MCF 10A (cell line): ENCODE data around the gene SENP6. TPM values are rescaled to one million over a fixed set of nuclear protein-coding genes. Genes with fewer than 3 reads are reported as not detected.

Source experiments
- BruUV-seq: library from RNA; stranded (reverse); fragments of 400-500 nt; replicated peaks from 2 replicates; lab custom pipeline; 2021; lab: Mats Ljungman, UMichigan
- CTCF ChIA-PET: fragments of 300-600 bp; sonication (Branson Sonifier 250); formaldehyde crosslinking; extraction: SDS; loops from one replicate; lab custom pipeline; 2021; ENCODE audit warnings: antibody characterized with exemption, inconsistent platforms; lab: Yijun Ruan, JAX
- POLR2A ChIA-PET: fragments of 300-600, 350-650 bp; sonication (Branson Sonifier 250); formaldehyde crosslinking; extraction: SDS; loops from one replicate; lab custom pipeline; 2020; ENCODE audit warnings: antibody characterized with exemption, inconsistent platforms; lab: Yijun Ruan, JAX
- DNase-seq: peaks from one replicate; pipeline ENCODE4 v3.0.0-alpha.2; 2018; ENCODE audit not compliant: unreplicated experiment
- H3K27ac Mint-ChIP-seq: one replicate; pipeline ENCODE4 v1.8.0; 2022; ENCODE audit warnings: mild to moderate bottlenecking, low read depth, mixed read lengths; ENCODE audit not compliant: unreplicated experiment
- H3K27me3 Mint-ChIP-seq: one replicate; pipeline ENCODE4 v1.8.0; 2022; ENCODE audit warnings: mixed read lengths; ENCODE audit not compliant: insufficient read depth, unreplicated experiment
- H3K36me3 Mint-ChIP-seq: one replicate; pipeline ENCODE4 v1.8.0; 2022; ENCODE audit warnings: mild to moderate bottlenecking, moderate library complexity, mixed read lengths; ENCODE audit not compliant: insufficient read depth, unreplicated experiment
- H3K4me1 Mint-ChIP-seq: one replicate; pipeline ENCODE4 v1.8.0; 2022; ENCODE audit warnings: mixed read lengths; ENCODE audit not compliant: insufficient read depth, unreplicated experiment
- H3K4me3 Mint-ChIP-seq: one replicate; pipeline ENCODE4 v1.8.0; 2022; ENCODE audit warnings: mild to moderate bottlenecking, moderate library complexity, mixed read lengths; ENCODE audit not compliant: unreplicated experiment
- H3K9me3 Mint-ChIP-seq: one replicate; pipeline ENCODE4 v1.8.0; 2022; ENCODE audit warnings: mixed read lengths; ENCODE audit not compliant: unreplicated experiment
- intact Hi-C: fragments of 100-400 bp; cut with micrococcal nuclease; formaldehyde crosslinking; loops from 2 replicates; pipeline ENCODE4 v1.14.1; 2022
- total RNA-seq: library from RNA; stranded (reverse); gene quantifications from 2 replicates; pipeline ENCODE4 v1.2.3, GENCODE V29; 2022
- TF ChIP-seq, protein P1 (sequence below): fragments of 200-600 bp; IDR thresholded peaks from one replicate; pipeline ENCODE4 v1.8.0; 2022; ENCODE audit warnings: antibody characterized with exemption, mild to moderate bottlenecking; ENCODE audit not compliant: unreplicated experiment

Gene SENP6
- total RNA-seq, 1 experiment from 2014 or later = 101 TPM

- TF ChIP-seq, protein P1, sequence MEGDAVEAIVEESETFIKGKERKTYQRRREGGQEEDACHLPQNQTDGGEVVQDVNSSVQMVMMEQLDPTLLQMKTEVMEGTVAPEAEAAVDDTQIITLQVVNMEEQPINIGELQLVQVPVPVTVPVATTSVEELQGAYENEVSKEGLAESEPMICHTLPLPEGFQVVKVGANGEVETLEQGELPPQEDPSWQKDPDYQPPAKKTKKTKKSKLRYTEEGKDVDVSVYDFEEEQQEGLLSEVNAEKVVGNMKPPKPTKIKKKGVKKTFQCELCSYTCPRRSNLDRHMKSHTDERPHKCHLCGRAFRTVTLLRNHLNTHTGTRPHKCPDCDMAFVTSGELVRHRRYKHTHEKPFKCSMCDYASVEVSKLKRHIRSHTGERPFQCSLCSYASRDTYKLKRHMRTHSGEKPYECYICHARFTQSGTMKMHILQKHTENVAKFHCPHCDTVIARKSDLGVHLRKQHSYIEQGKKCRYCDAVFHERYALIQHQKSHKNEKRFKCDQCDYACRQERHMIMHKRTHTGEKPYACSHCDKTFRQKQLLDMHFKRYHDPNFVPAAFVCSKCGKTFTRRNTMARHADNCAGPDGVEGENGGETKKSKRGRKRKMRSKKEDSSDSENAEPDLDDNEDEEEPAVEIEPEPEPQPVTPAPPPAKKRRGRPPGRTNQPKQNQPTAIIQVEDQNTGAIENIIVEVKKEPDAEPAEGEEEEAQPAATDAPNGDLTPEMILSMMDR = no peak
- ChIA-PET CTCF (interaction anchor here (0.6 kb wide), 1 partner anchor 70 kb away, joined by 3 read pairs; no protein-coding TSS in a partner anchor), POLR2A (no interaction called here)
- no peaks in the 10 kb centered on the region for H3K27me3 Mint-ChIP-seq
- BruUV-seq = no TSS peak
- no peak overlapping the region for H3K27ac Mint-ChIP-seq
- no peaks in the 10 kb centered on the region for H3K36me3 Mint-ChIP-seq
- DNase-seq = no peak
- no peaks in the 10 kb centered on the region for H3K4me1 Mint-ChIP-seq
- no peak overlapping the region for H3K4me3 Mint-ChIP-seq
- intact Hi-C loops = no loop called here
- no peaks in the 10 kb centered on the region for H3K9me3 Mint-ChIP-seq
Measured at GRCh38 chr6:75735491-75736186, 134.0 kb downstream of the SENP6 start.

GRCh38 chr6:75743971-75744370 lies 142.3 kb downstream of the SENP6 start:
- Mint-ChIP-seq H3K4me3 (no peak overlapping the region), H3K9me3 (no peaks in the 10 kb centered on the region), H3K4me1 (no peaks in the 10 kb centered on the region), H3K27ac (no peak overlapping the region), H3K27me3 (peaks cover 11% of the 10 kb centered on the region), H3K36me3 (no peaks in the 10 kb centered on the region)
- TF ChIP-seq, protein P1 = no peak
- intact Hi-C loops = no loop called here
- ChIA-PET POLR2A (no interaction called here), CTCF (no interaction called here)
- no peak for DNase-seq
- no TSS peak for BruUV-seq

- Mint-ChIP-seq H3K36me3 (no peaks in the 10 kb centered on the region), H3K9me3 (no peaks in the 10 kb centered on the region), H3K4me3 (no peak overlapping the region), H3K27me3 (peaks cover 11% of the 10 kb centered on the region), H3K4me1 (no peaks in the 10 kb centered on the region), H3K27ac (no peak overlapping the region)
- no peak for DNase-seq
- intact Hi-C loops = no loop called here
- ChIA-PET CTCF (no interaction called here), POLR2A (interaction anchor here (0.7 kb wide), 1 partner anchor 11 kb away, joined by 3 read pairs; no protein-coding TSS in a partner anchor)
- no TSS peak for BruUV-seq
- TF ChIP-seq, protein P1 = no peak
Measured at GRCh38 chr6:75745404-75745803, 143.7 kb downstream of the SENP6 start.

- Mint-ChIP-seq H3K9me3 (no peaks in the 10 kb centered on the region), H3K4me3 (no peak overlapping the region)
Measured at GRCh38 chr6:75746221-75746620, 144.5 kb downstream of the SENP6 start.

More at GRCh38 chr6:75746221-75746620, 144.5 kb downstream of the SENP6 start:
- CTCF ChIA-PET = no interaction called here
- no TSS peak for BruUV-seq
- no peak for DNase-seq
- intact Hi-C loops = no loop called here
- no peaks in the 10 kb centered on the region for H3K4me1 Mint-ChIP-seq
- H3K27me3 Mint-ChIP-seq = peaks cover 11% of the 10 kb centered on the region
- POLR2A ChIA-PET = no interaction called here
- H3K27ac Mint-ChIP-seq = no peak overlapping the region
- no peaks in the 10 kb centered on the region for H3K36me3 Mint-ChIP-seq
- TF ChIP-seq, protein P1 = no peak
